GM19463 (cell line): ENCODE measurements around the gene RADIL.

Source experiments
- ATAC-seq: cut with Tn5 transposase; IDR thresholded peaks from one replicate; pipeline ENCODE4 v1.9.1; 2021; ENCODE audit warnings: mild to moderate bottlenecking, moderate library complexity; ENCODE audit not compliant: unreplicated experiment

Gene RADIL

DNA sequence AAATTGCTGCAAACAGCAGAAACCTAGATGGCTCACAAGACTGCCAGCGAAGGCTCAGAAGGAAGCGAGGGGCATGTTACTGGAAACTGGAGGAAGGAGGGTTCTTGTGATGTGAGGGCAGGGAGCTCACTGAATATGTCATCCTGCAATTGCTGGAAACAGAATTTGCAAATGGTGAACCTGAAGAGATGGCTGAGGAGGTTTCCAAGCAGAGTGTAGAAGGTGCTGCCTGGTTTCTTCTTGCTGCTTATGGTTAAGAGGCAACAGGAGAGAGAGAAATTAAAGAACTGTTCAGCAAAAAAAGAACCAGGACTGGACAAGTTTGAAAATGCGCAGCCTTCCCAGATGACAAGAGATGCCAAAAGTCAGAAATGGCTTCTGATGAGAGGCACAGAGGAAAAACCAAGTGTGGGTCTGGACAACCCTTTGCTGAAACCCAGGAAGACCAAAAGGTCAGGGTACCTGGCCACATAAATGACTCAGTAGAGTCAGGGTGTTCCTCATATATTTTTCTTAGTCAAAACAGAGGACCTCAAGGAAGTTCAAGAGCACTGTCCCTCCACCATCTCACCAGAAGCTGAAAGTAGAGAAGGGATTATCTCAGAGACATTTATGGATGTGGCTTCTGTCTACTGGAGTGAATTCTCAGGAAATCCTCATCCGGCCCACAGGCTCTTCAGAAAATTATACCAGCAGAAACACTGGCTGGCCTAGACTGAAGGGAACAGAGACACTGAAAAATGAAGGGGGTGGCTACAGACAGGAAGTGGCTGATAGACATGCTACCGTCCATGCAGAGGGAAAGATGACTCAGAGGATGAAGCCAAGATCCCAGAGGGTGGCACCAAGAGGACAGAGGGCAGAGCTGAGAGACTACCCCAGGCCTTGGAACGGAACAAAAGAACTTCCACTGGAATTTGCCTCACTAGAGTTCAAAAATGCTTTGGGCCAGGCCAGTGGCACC is 31.8 kb downstream of the RADIL start:
- no peak for ATAC-seq

DNA sequence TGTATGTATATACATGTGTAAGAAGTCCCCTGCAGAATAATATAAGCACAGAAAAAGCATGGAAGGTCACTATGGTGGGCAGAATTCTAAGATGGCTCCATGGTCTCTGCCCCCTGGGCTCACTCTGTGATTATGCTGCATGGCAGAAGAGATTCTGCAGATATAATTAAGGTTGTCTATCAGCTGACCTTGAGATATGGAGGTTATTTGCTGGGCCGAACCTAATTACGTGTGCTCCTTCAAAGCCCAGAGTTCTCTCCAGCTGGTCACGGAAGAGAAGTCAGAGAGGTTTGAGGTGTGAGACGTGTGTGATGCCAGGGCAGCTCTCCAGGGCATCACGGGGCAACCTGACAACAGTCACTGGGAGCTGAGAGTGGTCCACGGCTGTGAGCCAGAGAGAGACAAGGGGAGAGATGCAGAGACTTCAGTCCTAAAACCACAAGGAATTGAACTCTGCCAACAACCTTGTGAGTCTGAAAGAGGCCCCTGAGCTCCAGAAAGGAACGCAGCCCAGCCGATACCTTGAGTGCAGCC is 33.2 kb downstream of the RADIL start:
- ATAC-seq, result no peak

DNA sequence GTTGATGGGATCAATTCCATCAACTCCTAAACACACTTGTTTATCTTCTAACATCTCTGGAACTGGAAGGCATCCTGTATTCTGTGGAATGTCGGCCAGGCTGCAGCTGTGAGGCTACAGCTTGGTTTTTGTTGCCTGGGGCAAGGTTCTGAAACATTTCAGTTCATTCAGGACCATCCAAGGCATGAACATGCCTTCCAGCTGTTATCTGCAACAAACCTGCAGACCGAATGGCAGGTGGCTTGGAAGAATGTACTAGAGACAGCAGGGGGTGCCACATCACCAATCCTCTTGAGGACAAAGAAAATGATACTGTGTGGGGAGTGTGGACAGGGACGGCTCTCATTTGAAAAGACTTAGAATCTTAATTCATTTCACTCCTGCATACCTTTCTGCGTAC is 34.1 kb downstream of the RADIL start:
- ATAC-seq, result no peak

DNA sequence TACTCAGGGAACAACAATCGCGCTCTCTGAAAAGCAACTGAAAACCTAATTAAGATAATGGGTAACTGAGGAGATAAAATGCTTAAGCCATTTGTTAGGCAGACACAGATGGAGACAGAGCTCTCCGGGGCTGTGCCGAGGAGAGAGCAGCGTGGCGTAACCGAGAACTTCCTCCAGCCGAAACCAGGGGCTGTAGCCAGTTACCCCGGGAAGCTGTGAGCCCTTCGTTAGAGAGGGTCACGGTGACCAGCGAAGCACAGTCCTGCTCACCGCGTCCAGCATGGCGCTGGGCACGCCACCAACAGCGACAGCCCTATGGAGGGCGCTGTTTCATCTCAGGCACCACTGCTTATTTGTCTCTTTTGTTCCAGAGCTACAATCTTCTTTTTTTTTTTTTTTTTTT is 37.8 kb downstream of the RADIL start:
- ATAC-seq, result no peak

DNA sequence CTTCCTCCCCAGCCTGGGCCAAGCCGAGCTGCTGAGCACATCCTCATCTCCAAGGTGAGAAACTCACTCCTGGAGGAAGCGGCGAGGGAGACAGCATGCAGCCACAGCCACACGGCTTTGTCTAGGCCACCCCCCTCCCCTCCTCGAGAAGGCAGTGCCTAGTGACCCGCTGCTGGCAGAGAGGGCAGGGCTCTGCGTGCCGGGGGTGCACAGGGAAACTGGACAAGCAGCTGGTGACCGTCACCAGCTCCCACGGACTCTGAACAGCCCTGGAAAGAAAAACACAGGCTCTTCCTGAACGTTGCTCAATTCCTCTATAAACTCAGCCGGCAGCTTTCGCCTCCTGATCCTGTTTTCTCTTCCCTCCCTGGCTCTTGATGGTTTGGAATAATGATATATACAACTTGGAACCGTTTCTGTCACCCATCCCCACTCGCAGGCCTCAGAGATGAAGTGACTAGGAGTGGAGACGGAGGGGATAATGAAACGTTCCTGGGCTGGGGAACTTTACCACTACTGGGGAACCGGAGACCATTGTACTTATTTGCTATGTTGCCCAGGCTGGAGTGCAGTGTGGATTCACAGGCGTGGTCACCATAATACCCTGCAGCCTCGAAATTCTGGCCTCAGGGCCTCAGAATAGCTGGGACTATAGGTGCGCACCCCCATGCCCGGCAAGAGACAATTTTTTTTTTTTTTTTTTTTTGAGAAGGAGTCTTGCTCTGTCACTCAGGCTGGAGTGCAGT is 41.0 kb downstream of the RADIL start:
- ATAC-seq, result no peak

DNA sequence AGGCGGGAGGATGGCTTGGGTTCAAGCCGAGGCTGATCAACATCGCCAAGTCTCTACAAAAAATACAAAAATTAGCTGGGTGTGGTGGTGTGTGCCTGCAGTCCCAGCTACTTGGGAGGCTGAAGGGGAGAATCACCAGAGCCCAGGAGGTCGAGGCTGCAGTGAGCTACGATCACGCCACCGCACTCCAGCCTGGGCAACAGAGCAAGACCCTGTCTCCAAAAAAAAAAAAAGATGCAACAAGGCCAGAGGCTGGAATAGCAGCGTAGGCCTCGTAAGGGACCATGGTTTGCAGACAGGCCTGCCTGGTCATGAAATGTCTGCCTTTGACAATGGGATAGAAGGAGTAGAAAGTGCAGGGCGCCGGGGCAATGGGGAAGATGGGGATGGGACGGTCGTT is 41.7 kb downstream of the RADIL start:
- no peak for ATAC-seq

DNA sequence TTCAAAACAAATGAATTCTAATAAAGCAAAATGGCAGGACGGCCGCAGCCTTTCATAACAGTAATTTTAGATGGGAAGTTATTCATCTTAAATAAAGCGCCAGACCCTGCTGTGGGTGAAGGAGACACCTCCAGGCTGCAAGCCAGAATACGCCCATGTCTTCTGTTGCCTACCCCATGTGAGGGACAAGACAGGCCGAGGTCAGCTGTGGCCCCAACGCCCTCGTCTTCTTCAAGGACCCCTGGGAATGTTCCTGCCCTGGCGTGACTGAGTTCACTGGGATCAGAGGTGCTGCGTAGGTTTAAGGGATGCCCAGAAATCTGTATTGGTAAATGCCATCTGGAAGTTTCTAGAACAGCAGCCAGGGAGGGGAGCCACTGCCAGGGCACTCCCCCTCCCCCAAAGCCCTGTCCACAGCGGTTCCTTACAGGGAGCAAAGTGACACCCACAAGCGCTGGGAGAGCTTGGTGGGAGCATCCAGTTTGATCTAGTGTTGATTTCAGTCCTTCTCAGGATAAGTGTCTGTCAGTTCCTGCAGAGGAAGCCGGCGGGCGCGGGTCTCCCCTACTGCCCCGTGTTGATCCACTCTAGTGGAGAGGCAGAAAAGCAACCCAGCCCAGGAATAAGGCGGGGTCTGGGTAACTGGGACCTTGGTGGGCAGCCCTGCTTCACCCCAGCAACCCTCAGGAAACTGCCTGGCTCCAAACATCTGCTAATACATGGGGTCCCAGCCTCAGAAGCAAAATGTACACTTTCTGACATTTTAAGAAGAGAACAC is 42.3 kb downstream of the RADIL start:
- no peak for ATAC-seq

DNA sequence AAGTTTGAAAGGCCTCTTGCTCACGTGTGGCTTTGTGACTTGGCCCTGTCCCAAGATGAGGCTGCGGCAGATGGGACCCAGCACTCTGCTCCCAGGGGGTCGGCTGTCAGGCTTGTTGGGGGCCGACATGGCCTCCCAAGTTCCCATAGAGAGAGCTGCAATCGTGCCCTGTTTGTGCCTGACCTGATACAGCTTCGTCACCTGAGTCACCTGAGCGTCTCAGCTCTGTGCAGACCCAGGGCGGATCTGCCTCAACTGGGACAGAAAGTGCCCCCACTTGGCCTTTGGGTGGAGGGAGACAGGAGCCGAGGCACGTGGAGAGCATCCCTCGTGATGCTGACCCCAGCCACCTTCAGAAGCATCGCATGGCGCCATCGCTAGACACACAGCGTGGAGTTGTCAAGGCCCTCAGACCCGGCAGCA is 43.4 kb downstream of the RADIL start:
- no peak for ATAC-seq

DNA sequence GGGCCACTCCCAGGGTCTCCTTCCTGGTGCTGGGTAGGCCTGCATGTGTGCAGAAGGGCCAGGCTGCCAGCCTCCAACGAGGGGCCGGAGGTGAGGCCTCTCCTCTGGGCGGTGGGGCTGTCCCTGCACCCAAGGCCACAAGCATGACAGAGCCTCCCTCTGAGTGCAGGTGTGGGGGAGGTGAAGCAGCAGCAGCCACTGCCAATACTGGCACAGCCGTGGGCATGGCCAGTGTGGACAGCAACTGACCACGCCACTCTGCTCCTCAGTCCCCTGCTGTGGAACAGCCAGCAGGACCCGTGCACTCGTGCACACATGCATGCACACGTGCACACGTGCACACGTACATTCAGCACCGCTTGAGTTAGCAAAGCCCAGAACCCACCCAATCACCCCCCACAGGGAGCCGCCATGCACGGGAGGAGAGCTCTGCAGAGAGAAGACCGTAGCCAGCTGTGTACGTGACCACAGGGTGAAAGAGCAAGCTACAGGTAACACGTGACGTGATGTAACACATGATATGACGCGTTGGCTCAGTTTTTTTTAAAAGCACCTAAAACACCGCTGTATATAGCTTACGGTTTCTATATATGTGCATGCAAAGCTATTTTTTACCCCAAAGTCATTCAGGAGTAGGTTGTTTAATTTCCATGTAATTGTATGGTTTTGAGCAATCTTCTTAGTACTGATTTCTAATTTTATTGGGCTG is 44.7 kb downstream of the RADIL start:
- ATAC-seq, result no peak

DNA sequence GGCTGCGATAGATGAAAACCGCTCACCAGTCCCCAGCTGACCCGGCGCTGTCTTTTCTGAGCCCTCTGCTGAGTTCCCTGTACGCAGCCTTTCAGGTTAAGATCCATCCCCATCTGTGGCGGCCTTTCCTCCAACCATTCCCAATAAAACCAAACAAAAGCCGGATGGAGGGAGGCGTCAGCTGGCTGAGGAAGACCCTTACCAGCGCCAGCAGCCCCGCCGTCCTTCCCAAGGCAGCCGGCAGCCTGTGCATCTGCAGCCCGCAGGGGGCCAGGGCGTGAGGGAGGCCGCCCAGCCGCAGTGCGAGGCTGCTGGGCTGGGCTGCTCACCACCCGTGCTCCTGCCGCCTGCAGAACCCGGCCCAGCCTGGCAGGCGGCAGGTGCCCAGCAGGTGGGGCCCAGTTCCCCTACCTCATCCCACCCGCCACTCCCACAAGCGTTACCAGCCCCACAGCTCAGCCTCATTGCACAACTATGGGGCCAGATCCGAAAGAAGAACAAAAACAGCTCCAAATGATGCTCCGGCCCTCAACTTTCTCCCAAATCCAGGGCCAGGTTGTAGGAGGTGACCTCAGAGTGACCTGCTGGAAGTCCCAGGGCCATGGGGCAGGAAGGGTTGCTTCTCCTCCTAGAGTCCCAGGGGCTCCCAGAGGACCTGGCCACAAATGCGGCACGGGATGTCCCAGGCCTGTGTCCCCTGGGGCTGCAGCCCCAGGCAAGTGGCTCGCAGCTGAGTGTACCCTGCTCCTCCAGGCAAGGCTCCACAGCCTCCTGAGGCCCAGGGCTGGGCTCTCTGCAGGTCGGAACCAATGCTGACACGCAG is 45.5 kb downstream of the RADIL start:
- ATAC-seq, result no peak

DNA sequence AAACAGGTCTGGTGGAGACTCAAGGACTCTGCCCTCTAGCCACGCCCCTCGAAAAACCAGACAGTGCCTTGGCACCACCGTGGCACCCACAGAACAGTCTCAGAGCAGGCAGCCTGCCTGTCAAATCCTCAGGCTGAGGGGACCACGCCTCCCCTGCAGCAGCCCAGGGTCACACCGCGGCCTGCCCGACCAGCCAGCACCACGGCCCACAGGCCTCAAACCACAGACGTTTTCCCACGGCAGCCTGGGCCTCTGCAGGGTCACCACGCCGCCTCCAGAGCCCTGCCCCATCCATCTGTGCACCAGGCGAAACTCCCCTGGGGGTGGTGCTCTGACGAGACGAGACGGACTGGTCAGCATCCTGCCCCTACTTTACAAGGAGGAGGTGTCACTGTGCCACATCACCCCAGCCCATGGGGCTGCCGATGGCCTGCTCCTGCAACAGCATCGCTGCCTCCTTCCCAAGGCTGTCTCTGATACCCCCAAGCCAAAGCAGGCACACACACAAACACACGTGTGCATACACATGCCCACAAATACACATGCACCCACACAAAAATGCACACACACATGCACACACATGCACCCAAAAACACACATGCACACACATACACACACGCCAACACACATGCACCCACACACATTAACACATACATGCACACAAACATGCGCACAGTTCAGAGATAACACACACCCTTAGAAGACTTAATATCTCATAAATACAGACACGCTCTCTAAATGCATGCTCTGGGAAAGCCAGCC is 46.3 kb downstream of the RADIL start:
- no peak for ATAC-seq

DNA sequence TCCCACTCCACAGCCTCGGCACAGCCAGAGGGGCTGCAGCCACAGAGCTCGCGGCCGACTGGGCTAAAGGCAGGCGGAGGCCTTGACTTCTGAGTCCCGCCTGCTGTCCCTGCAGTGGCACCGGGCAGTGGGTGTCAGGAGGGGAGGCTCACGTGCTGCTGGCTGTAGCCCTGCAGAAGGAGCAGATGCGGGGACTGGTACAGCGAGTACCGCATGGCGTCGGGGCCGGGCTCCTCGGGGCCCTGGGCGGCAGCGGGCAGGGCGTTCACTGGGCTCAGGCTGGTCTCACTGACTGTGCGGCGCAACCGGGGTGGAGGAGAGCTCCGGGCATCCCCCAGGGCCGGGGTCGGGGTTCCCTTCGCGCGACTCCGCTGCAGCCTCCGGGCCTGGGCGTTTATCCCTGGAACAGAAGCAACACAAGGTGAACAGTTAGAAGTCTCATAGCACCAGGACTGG is 47.3 kb downstream of the RADIL start:
- ATAC-seq, result no peak

DNA sequence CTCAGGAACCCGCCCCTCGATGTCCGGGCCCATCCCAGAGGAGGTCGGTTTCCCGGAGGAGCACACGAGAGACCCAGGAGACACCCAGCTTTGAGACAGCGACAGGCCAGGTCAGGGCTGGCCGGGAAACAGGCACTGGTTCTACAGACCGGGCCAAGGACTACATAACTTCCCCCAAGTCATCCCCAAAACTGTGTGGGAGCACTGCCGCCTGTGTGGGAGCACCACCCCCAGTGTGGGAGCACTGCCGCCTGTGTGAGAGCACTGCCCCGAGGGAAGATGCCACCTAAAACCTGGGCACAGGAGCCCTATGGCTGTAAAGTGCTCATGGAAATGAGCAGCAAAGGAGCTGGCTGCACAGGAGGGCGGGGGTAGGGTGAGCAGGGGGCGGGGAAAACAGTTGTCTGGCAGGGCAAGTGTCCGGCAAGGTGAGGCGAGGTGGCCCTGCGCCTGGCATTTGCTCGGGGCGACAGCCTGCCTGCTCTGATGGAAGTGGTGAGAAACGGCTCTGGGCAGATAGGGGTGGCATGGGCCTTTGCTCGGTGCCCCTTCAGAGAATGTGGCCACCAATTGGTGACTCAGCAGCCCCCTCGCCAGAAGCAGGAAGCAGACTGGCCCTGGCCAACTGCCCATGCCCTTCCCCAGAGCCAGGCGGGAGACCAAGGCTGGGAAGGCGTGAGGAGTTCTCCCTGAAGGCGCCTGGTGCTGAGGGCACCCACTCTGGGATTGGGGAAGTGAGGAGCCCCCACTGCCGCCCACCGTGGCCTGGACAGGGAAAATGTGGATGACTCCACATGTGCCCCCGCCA is 47.9 kb downstream of the RADIL start:
- ATAC-seq, result no peak

DNA sequence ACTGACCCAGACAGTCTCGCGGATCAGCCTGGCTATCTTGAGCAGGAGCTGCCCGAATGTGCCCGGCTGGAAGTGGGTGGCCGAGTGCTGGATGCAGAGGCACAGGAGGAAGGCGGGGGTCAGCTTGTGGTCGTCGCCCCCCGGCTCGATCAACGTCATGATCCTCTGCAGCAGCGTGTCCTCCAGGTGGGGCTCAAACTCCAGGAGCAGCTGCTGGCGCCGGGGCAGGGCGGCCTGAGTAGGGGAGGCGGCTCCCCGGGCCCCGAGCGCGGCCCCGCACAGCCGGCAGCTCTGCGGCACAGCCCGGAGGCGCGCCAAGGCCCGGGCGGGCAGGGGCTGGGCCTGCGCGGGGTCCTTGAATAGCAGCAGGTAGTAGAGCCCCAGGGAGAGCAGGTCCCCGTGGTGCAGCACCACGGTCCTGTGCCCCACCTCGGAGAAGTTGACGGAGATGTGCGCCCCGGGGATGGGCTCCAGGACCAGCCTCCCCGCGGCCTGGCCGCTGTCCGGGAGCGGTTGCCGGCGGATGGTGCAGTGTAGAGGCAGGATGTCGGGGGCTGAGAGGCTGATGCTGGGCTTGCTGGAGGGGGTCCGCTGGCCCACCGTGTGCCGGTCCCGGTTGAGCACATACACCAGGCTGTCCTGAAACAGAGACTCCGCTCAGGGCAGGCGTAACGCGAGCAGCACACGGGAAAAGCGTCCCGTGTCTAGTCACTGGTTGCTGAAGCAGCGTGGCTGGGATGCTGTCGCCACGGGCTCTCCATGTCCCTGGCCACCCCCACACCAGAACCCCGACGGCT is 48.7 kb downstream of the RADIL start:
- ATAC-seq, result no peak

DNA sequence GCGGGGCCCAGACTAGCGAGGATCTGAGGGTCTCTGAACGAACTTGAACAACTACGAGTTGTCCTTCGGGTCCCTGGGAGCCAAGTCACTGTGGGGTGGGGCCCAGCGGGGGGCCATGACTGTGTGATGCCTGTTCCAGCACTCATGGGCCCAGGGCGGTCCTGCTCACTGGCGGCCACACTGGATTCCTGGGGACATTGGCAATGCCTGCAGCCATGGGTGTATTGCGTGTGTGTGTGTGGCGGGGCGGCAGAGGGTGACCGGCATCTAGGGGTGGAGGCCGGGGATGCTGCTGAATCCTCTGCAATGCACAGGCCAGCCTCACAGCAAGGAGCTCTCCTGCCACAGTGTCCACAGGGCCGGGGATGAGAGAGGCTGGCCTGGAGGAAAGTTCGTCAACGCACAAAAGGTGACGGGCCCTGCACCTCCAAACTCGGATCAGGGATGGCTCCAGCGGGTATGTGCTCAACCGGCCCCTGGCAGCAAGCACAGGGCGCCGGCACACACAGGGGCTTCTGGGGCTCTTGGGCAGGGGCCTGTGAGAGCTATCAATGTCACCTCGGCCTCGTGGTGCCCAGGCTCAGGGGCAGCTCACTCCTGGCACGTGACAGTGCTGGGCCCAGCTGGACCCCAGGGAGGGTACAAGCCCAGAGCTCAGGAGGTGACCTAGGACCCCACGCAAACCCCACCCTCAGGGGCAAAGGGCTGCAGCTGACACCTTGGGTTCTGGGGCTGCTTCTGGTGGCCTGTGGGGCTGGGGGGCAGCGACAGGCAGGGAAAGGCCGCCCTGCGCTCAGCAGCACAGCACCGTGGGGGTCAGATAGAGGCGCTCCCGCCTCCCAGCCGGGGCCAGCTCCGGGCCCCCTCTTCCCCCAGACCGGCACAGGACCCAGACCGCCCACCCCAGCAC is 49.6 kb downstream of the RADIL start:
- ATAC-seq, result no peak

DNA sequence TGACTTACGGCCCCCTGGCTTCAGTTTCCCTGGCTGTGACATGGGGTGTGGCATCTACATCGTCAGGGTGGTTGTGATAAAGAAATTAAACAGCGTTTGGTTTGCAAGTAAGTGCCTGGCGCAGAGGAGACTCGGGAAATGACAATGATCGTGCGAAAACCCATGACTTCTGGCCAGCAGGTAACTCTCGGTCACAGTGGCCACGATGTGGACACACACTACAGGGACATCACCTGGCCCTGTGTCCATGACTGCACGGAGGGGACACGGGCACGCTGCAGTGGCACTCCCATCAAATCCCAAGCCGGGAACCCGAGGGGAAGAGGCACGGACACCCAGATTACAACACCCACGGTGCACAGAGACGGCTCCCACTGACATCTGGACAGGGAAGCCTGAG is 50.3 kb downstream of the RADIL start:
- ATAC-seq, result no peak
